ENCODE data around the gene LAMC1.

DNA sequence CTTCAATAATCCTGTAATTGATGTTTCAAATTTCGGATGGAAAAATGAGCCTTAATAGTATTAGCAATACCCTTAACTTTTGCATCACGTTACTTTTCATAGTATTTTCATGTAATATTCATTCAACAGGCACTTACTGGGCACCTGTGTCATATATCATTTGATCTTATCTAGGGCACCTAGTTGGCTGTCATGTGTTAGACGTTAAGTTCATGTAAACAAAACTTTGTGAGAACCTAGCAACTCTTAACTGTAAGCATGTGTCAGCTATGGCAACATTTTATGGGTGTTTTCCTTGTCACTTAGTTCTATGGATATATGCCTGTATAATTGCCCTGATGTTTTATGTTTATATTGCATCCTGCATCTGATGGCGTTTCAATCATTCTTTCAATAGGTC is 163.6 kb downstream of the LAMC1 start:
- TF ChIP-seq CTCF (IDR thresholded peaks at IDR 0.05) = no peak
- no peak for TF ChIP-seq POLR2A (IDR thresholded peaks at IDR 0.05)

Data from lower leg skin (tissue), 3 donors.